Stimulated activated CD4-positive, alpha-beta T cell treated with anti-CD3 and anti-CD28 coated beads, TNF-alpha, amount 100 ng/mL, for 24 hours (primary cell): ENCODE results near the gene RASIP1.

Experiments
- DNase-seq, 3 experiments: peaks; one replicate each; pipeline ENCODE4 v3.0.0-alpha.2; 2020; ENCODE audit warnings: low read depth in 3 of 3

Gene RASIP1

DNA sequence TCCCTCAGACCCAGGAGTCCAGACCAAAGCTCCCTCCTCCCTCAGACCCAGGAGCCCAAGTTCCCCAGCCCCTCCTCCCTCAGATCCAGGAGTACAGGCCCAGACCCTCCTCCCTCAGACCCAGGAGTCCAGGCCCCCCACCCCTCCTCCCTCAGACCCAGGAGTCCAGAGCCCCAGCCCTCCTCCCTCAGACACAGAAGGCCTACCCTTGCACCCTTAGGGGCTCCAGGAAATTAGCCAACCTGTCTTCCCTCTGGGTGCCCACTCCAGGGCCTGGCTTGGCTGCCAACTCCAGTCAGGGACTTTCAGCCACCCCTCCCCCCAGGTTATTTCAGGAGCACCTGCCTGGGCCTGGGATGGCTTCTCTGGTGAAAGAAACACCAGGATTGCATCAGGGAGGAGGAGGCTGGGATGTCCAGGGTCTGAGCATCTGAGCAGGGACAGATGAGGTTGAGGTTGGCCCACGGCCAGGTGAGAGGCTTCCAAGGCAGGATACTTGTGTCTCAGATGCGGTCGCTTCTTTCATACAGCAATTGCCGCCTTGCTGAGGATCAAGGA is 14.8 kb upstream of the RASIP1 start, which contains the start of gene FGF21:
TSS of gene FGF21 (plus strand) at position 441 of the 558 bp plus-strand sequence. CDS start 713 bp downstream, outside the sequence.
- DNase-seq: no peak

DNA sequence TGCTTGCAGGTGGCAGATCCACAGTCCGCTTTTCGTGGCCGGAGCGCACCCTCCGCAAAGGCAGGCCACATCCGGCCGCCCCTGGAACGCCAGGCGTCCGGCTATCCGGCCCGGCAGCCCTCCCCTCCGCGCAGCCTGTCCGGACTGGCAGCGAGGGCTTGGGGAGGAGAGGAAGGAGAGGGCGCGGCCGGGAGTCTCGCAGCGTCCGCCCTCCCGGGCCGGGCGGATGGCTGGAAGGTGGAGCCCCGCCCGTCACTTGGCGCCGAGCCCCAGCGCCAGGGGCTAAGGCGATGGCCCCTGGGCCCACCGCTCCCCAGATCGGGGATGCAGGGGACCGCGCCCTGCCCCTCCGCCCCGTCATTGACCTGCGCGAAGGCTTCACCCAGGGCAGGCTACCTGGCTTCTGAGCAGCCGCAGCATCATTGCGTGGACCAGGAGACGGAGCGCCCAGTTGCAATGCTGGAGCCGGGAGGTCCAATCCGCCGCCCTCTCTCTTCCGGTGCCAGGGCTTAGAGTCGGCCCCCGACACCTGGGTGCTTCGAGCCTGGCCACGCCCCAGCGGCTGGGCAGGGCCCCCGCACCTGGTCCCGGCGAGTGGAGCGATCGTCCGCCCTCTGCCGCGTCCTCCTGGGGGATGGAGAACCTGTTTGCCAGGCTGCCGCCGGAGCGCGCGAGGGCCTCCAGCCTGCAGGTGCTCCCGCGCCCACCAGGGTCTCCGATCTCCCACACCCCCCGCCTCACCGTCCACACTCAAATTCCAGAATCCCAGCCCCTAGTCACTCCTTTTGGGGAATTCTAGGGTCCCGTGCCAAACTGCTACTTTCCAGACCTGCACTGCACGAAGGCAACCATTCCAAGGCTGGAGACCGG is 12.3 kb upstream of the RASIP1 start, which contains the start of gene FUT1:
TSS of gene FUT1 (minus strand) at position 146 of the 870 bp plus-strand sequence. CDS start 1,360 bp downstream, outside the sequence.
- DNase-seq: peak in 1 of 3 experiments; percentile 22

DNA sequence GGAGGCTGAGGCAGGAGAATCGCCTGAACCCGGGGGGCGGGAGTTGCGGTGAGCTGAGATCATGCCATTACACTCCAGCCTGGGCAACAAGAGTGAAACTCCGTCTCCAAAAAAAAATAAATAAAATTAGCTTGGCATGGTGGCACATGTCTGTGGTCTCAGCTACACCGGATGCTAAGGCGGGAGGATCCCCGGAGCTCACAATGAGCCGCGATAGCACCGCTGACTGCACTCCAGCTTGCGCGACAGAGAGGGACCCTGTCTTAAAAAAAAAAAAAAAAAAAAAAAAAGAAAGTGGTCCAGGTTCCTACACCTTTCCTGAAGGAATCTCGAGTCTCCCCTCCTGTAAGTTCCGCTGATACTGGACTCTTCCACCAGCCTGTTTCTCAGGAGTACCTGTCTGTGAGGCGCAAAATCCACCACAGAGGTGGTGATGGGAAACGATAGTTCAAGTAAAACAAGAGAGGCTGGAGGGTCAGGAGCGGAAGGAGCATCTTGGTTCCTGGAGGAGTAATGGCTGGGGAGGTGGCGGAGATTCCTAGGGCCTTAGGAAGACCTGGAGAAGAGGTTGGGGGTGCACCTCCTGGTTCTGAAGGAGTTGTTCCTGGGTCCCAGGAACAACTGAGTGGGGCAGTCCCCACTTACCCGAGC is 11.6 kb upstream of the RASIP1 start:
- no peak for DNase-seq

DNA sequence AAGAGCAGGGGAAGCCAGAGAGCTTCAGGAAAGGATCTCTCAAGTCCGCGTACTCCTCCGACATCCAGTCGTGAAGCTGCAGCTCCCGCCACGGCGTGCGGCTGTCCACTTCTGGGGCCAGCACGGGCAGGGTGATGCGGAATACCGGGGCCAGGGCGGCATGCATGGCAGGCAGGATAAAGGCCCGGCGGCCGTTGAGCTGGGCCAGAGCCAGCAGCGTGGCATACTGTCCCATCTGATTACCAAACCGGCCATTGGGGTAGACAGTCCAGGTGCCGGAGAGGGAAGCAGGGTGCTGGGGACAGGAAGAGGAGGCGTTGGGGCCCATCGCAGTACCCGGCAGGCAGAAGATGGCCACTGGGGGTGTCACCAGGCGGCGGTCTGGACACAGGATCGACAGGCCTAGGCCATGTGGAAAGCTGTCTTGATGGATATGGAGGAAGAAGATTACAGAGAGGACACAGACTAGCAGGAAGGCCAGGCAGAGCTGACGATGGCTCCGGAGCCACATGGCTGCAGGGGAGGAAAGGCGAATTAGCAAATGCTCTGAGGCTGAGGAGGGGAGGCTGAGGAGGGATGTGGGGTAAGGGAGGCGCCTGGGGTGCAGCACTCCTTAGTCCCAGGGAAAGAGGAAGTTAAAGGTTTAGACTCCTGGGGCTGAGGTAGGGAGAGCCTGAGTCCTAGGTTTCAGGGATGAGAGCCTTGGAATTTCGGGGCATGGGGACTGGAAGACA is 10.5 kb upstream of the RASIP1 start:
- DNase-seq: no peak

DNA sequence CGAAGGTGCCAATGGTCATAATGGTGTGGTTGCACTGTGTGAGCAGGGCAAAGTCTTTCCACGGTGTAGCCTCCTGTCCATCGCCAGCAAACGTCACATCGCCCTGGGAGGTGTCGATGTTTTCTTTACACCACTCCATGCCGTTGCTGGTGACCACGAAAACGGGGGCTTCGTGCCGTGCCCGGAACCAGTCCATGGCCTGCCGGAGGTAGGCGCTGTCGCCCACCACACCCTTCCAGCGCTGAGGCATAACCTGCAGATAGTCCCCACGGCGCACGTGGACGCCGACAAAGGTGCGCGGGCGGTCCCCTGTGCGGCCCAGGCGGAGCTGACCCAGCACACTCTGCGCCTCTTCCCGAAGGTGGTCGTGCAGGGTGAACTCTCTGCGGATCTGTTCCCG is 9.9 kb upstream of the RASIP1 start:
- DNase-seq: no peak

DNA sequence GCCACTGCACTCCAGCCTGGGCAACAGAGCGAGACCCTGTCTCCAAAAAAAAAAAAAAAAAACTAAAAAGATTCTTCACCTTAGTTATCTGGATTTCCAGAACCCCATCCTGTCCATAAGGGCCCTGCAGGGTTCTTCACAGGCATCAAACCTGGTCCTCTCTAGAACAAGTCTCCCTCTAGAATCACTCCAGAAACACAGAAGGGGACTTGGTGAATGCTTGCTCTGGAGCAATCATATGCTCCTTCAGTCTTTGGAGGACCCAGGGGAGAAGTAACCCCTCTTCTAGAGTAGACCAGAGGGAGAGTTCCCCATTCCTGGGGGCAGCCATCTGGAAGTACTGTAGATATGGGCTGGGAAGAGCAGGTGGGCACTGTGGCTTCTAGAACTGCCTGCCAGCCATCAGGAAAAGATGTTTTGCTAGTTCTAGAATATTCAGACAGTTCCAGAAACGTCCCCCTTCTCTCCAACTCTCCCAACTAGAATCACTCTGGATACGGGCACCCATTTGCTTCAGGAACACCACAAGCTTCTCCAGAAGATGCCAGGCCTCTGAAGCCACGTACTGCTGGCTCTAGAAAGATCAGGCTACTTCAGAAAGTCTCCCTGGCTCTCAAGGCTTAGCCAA is 9.3 kb upstream of the RASIP1 start:
- no peak for DNase-seq

DNA sequence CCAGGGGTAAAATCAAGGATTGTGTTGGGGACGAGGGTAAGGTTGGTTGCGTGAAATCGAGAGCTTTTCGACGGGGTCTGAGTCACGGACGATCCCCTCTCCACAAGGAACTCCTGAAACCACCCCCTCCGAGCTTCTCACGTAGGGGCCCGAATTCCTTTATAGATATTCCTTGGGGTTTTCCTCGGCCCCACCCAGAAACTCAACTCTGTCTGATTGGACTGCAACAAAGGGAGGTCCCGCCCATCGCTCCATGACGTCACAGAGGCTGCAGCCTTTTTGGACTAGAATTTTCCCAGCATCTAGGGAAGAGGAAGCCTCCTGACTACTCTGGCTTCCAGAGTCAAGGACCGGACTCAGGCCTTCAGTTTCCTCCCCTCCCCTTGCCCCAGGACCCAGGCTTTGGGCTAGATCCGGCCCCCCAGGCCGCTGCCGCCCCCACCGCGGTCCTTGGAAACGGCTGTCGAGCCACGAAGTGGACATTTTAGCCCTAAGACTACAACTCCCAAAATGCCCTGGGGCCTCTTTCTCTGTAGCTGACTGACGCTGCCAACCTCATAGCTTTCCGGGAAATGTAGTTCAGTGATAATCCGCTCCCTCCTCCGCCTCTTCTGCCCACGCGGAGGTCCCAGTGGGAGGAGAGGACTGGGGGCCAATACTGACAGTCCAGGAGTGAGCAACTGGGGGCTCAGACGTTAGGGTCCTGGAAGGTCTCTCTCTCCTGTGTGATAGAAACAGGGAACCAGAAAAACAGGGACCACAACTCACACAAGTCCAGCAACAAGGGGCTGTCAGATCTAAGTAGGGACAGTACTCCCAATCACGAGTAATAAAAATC is 6.5 kb upstream of the RASIP1 start, which contains the start of gene IZUMO1:
TSS of gene IZUMO1 (minus strand) at position 172 of the 838 bp plus-strand sequence. CDS start 1,050 bp downstream, outside the sequence.
- peak in 2 of 3 experiments; percentile 28 to 50 for DNase-seq

DNA sequence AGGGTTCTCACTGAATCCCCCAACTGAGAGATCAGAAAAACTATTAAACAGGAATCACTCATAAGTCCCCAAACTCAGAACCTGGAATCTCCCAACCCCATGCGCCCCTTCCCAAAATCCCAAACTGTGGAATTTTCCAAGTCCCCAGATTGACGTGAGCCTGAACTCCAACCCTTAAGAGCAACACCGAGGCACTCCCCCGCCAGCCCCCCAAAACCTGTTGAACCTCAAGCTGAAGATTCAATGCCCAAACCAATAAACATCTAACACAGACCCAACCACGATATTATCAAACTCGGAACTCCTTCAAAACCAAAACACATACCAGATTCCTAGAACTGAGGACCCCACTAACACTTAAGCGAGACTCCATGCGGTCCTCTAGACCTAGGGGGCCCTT is 5.7 kb upstream of the RASIP1 start:
- DNase-seq: no peak

DNA sequence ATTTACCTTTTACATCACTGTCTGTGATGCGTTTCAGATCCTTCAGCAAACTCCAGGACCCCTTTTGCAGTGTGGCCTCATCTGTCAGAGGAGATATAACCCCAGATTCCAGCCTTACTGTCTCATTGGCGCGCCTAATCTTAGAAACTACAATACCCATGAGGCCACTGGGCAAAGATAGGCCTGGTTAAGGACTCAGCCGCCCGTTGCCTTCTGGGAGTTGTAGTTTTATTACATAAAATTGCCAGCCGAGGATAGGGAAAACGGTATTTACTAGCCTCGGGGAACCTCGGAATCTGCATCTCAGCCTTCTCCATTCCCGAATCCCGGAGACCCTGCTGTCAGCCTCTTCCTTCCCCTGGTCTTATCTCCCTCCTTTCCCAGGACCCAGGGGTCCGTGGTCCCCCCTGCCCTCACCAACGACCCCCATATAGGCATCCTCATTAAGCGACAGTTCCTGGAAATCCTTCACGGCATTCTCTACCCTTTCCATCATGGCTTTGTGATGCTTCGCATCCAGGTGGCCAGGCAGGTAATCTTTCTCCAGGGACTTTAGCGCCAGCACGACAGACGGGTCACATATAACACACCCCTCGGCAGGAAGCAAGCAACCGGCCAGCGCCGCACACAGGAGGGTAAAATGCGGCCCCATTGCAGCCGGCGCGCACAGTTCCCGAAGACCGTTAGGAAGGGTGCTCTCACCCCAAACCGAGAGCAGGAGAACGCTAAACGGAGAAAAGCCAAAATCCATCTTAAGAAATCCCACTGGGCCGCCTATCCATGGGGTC is 5.0 kb upstream of the RASIP1 start:
- DNase-seq: peak in 2 of 3 experiments; percentile 35 to 39

DNA sequence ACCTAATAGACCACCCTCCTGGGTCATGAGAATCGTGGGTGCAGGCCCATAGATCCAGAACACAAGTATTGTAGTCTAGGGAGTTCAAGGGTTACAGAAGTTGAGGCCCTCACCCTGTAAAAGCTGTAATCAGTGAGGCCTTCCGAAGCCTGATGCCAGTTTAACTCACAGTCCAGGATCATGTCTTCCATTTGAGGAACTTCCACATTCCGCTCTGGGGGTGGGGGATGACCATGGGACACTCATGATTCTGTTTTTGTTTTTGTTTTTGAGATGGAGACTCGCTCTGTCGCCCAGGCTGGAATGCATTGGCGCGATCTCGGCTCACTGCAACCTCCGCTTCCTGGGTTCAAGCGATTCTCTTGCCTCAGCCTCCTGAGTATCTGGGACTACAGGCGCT is 1.7 kb upstream of the RASIP1 start:
- DNase-seq: no peak

DNA sequence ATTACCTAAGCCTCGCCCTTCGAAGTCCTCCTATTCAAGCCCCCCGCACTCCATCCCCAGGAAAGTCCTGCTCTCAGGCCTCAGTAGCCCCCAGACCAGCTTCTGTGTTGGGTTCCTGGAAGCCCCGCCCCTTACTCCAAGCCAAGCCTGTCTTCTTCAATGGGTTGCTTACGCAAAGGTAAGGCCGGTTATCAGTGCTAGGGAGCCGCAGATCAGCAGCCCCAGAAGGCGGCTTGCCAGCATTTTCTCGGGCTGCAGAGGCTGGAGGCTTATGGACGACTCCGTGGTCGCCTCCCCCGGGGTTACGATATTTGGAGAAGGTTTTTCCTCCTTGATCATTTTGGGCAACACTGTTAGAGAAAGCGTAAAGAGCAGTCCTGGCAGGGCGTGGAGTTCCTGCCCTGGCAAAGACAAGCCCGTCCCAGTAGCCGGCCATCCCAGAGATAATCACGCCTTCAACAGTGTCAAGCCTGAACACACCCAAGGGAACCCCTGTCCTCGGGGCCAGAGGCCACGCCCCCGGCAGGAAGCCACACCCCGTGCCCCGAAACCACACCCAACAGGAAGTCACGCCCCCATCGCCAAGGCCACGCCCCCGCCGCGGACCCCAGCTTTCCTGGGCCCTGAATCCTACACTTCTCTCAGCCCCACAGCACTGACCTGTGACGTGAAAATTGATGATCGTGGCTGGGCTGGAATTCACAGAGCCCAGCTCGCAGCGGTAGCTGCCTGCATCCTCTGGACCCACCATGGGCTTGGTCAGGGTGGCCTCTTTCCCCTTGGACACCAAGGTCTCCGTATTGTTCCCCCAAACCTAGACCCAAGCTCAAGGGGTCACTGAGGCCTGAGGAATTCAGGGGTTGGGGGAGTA is 954 bp upstream of the RASIP1 start:
- DNase-seq: peak in 1 of 3 experiments; percentile 35

DNA sequence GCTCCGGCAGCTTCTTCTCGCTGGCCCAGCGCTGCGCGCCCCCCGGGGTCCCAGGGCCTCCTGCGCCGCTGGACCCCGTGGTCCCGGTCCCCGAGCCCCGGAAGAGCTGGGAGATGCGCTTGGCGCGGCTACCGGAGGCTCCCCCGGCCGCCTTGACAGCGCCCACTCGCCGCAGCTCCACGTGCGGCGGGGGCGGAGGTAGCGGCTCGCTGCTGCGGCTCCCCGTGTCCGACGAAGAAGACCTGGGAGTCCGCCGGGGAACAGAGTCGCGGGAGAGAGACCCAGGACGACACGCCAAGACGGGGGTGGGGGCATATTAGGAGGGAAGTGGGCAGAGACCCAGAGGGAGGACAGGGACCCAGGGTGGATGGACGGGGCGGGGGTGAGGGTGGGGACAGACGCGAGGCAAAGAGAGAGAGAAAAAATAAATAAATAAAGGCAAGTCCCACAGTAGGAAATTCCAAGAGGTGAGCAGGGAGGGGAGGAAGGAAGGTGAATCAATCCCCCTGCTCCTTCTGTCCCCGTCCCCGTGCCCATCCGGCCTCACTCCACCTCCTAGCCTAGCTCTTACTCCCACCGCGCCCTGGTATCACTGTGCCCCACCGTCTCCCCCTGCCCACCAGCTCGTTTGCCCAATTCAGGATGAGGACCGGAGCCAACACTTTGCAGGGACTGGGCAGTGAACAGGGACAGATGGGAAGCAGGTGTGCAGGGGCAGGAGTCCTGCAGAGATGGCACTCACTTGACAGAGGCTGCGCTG is 826 bp downstream of the RASIP1 start:
- no peak for DNase-seq

DNA sequence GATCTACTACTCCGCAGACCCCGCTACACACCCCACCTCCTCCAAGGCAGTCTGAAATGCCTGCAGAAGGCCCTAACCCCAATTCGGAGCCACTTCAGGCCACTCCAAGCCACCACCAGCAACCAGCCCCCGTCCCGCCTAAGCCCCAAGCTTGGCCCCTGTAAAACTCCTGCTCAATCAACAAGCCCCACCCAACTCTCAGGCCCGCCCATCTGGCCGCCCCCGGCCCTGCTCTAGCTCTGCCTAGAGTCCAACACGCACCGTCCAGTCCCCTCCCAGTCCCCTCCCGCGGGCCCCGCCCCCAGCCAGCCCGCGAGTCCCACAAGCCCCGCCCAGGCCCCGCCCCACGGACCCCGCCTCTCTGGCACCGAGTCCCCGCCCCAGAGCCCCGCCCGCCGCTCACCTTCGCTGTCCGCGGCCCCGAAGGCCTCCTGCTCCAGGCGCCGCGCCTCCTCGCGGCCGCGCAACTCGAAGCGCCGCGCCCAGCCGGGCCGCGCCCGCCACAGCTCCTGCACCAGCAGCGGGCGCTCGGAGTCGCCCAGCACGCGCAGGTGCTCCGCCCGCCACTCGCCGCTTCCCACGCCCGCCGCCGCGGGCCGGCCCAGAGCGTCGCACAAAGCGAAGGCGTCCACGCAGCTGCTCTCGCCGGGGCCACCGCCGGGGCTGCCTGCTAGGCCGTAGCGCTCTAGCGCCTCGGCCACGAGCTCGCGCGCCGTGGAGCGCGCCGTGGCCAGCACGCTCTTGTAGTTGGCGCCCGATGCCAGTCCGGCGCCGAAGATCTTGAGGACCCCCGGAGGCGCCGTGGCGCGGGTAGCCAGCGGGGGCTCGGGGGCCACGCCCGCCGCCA is 1.6 kb downstream of the RASIP1 start:
- DNase-seq: peak; percentile 83 to 95 (median 91)

DNA sequence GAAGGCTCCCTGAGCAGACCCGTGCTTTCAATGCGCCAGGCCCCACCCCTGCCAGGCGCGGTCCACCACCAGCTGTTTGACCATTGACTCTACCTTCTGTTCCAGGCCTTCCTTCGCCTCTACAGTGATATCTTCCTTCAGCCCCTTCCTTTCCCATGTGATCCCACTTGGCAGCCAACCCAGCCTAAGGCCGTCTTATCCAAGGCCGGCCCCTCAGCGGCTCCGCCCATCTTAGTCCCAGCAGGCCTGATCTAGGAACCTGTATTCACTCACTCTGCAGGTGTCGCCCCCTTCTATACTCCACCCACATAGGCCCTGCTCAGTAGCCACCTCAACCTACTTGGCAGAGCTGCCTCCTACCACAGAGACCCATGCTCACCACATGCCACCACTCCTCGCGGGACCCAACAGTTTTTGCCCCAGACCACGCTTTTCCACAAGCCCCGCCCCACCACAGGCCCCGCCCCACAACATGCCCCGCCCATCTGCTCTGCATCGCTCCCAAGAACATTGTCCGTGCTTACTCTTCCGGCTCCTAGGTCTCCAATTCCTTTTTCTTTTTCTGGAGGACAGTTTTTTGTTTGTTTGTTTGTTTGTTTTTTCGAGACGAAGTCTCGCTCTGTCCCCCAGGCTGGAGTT is 2.9 kb downstream of the RASIP1 start:
- no peak for DNase-seq

DNA sequence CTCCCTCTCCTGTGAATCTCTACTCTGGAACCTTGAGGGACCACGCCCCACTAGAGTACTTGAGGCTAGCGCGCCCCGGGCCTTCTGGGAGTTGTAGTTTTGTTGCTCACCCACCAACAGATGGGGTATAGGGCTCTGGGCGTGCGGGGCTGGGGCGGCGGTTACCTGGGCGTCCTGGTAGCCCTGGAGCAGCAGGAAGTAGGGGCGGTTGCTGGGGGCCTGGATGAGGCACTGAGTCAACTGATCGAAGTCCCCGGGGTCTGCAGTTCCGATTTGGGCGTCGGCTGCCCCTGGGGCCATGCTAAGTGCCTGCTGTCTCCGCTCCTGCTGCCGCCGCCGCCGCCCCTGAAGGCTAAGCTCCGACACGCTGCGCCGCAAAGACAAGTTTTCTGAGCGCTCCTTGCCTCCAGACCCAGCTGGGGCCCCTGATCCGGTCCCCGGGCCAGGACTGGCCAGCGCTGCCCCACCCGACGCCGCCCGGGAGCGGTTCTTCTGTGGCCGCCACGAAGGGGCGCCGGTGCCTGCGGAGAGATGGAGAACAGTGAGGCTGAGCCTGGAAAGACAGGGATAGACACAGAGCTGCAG is 5.3 kb downstream of the RASIP1 start:
- no peak for DNase-seq

DNA sequence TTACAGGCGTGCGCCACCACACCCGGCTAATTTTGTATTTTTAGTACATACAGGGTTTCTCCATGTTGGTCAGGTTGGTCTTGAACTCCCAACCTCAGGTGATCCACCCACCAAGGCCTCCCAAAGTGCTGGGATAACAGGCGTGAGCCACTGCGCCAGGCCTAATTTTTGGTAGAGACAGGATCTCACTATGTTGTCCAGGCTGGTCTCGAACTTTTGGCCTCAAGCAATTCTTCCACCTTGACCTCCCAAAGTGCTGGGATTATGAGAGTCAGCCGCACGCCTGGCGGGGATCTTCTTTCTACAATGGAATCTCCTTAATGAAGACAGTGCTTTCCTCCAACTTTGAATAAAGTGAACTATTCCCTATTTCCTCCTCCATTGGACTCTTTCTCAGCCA is 5.8 kb downstream of the RASIP1 start:
- no peak for DNase-seq
